Measurements from ENCODE around the gene SORBS2.
"Not testable (repeated sequence)": the region's sequence is repeated elsewhere in the genome, so short reads cannot be mapped to it uniquely, and the experiment has no call there.

SORBS2 gene

GRCh38 chr4:185710487-185710995 is 101.5 kb downstream of the SORBS2 start:
- H3K27ac ChIP-seq (ENCODE audit: low read length) = no peak overlapping the region
- H2AFZ ChIP-seq (ENCODE audit: low read depth, low read length) = no peak overlapping the region
- no peak for TF ChIP-seq CTCF (IDR thresholded peaks at IDR 0.05; ENCODE audit: borderline replicate concordance, extremely low read depth, low read length, poor library complexity, severe bottlenecking)
- no peak for TF ChIP-seq EZH2 (IDR thresholded peaks at IDR 0.05; ENCODE audit: borderline replicate concordance, low read depth, low read length, severe bottlenecking)

GRCh38 chr4:185709802-185710486 is 102.0 kb downstream of the SORBS2 start:
- H3K9me3 ChIP-seq (ENCODE audit: insufficient read depth, low read length, severe bottlenecking) = no peaks in the 10 kb centered on the region
- no peaks in the 10 kb centered on the region for H3K4me1 ChIP-seq (ENCODE audit: insufficient read depth, low read length)
- H3K36me3 ChIP-seq (ENCODE audit: insufficient read depth, low read length) = no peaks in the 10 kb centered on the region
- no peak for ATAC-seq (ENCODE audit: insufficient read depth, low read depth)
- TF ChIP-seq EZH2 (IDR thresholded peaks at IDR 0.05; ENCODE audit: borderline replicate concordance, low read depth, low read length, severe bottlenecking) = no peak
- no peak for TF ChIP-seq CTCF (IDR thresholded peaks at IDR 0.05; ENCODE audit: borderline replicate concordance, extremely low read depth, low read length, poor library complexity, severe bottlenecking)
- H3K79me2 ChIP-seq (ENCODE audit: insufficient read depth, low read length) = no peaks in the 10 kb centered on the region
- DNase-seq = no peak
- no peak overlapping the region for H3K9ac ChIP-seq (ENCODE audit: low read depth, low read length)
- H2AFZ ChIP-seq (ENCODE audit: low read depth, low read length) = no peak overlapping the region
- no peaks in the 10 kb centered on the region for H4K20me1 ChIP-seq (ENCODE audit: insufficient read depth, low read length)
- no peak overlapping the region for H3K4me3 ChIP-seq (ENCODE audit: low read depth in 1 of 2, low read length in 2 of 2)
- no peak overlapping the region for H3K27ac ChIP-seq (ENCODE audit: low read length)
- H3K27me3 ChIP-seq (ENCODE audit: insufficient read depth, low read length, poor library complexity) = no peaks in the 10 kb centered on the region
- H3K4me2 ChIP-seq (ENCODE audit: insufficient read depth, low read length) = no peak overlapping the region

More at GRCh38 chr4:185710487-185710995, 101.5 kb downstream of the SORBS2 start:
- no peaks in the 10 kb centered on the region for H3K4me1 ChIP-seq (ENCODE audit: insufficient read depth, low read length)
- no peaks in the 10 kb centered on the region for H3K36me3 ChIP-seq (ENCODE audit: insufficient read depth, low read length)
- ATAC-seq (ENCODE audit: insufficient read depth, low read depth) (no peak), DNase-seq (no peak)
- no peaks in the 10 kb centered on the region for H4K20me1 ChIP-seq (ENCODE audit: insufficient read depth, low read length)
- no peak overlapping the region for H3K9ac ChIP-seq (ENCODE audit: low read depth, low read length)
- no peak overlapping the region for H3K4me2 ChIP-seq (ENCODE audit: insufficient read depth, low read length)
- no peaks in the 10 kb centered on the region for H3K27me3 ChIP-seq (ENCODE audit: insufficient read depth, low read length, poor library complexity)
- no peaks in the 10 kb centered on the region for H3K79me2 ChIP-seq (ENCODE audit: insufficient read depth, low read length)
- H3K4me3 ChIP-seq (ENCODE audit: low read depth in 1 of 2, low read length in 2 of 2) = no peak overlapping the region
- H3K9me3 ChIP-seq (ENCODE audit: insufficient read depth, low read length, severe bottlenecking) = no peaks in the 10 kb centered on the region

GRCh38 chr4:185708348-185708747 is 103.6 kb downstream of the SORBS2 start:
- Histone ChIP-seq H3K27ac (ENCODE audit: low read length) (no peak overlapping the region), H3K9ac (ENCODE audit: low read depth, low read length) (no peak overlapping the region), H3K4me3 (ENCODE audit: low read depth in 1 of 2, low read length in 2 of 2) (no peak overlapping the region), H3K27me3 (ENCODE audit: insufficient read depth, low read length, poor library complexity) (no peaks in the 10 kb centered on the region), H3K36me3 (ENCODE audit: insufficient read depth, low read length) (no peaks in the 10 kb centered on the region), H3K4me2 (ENCODE audit: insufficient read depth, low read length) (no peak overlapping the region), H3K9me3 (ENCODE audit: insufficient read depth, low read length, severe bottlenecking) (peaks cover 2% of the 10 kb centered on the region), H4K20me1 (ENCODE audit: insufficient read depth, low read length) (no peaks in the 10 kb centered on the region), H2AFZ (ENCODE audit: low read depth, low read length) (no peak overlapping the region), H3K79me2 (ENCODE audit: insufficient read depth, low read length) (no peaks in the 10 kb centered on the region), H3K4me1 (ENCODE audit: insufficient read depth, low read length) (no peaks in the 10 kb centered on the region)
- DNase-seq (no peak), ATAC-seq (ENCODE audit: insufficient read depth, low read depth) (no peak)
- TF ChIP-seq CTCF (IDR thresholded peaks at IDR 0.05; ENCODE audit: borderline replicate concordance, extremely low read depth, low read length, poor library complexity, severe bottlenecking) (no peak), EZH2 (IDR thresholded peaks at IDR 0.05; ENCODE audit: borderline replicate concordance, low read depth, low read length, severe bottlenecking) (no peak)

GRCh38 chr4:185707622-185708021 is 104.4 kb downstream of the SORBS2 start:
- H3K9ac ChIP-seq (ENCODE audit: low read depth, low read length); H3K27me3 ChIP-seq (ENCODE audit: insufficient read depth, low read length, poor library complexity); DNase-seq; H3K27ac ChIP-seq (ENCODE audit: low read length); H3K9me3 ChIP-seq (ENCODE audit: insufficient read depth, low read length, severe bottlenecking); H3K4me1 ChIP-seq (ENCODE audit: insufficient read depth, low read length); H2AFZ ChIP-seq (ENCODE audit: low read depth, low read length); H3K4me2 ChIP-seq (ENCODE audit: insufficient read depth, low read length); H4K20me1 ChIP-seq (ENCODE audit: insufficient read depth, low read length); H3K4me3 ChIP-seq (ENCODE audit: low read depth in 1 of 2, low read length in 2 of 2); ATAC-seq (ENCODE audit: insufficient read depth, low read depth); H3K79me2 ChIP-seq (ENCODE audit: insufficient read depth, low read length); H3K36me3 ChIP-seq (ENCODE audit: insufficient read depth, low read length): not testable (repeated sequence)

All from DND-41 (cell line).